Adrenal gland (tissue), 5 donors: ENCODE data around the gene CACNG6.

Experiments
- CTCF ChIP-seq, 6 experiments: fragments of 450-650 bp in 4 of 6; fragments of 200-600 bp in 2 of 6; sonication (generic) in 1 of 6; IDR thresholded peaks; 1 replicate in 5 of 6; 2 replicates in 1 of 6; pipeline versions ENCODE4 v1.5.1 to v1.8.0; 2016 to 2021; ENCODE audit warnings: antibody characterized with exemption in 6 of 6, mild to moderate bottlenecking in 2 of 6, moderate library complexity in 1 of 6
- POLR2A ChIP-seq, 2 donors: fragments of 450-650 bp; IDR thresholded peaks; one replicate each; pipeline ENCODE4 v1.6.1; 2017; ENCODE audit warnings: antibody characterized with exemption in 2 of 2, mild to moderate bottlenecking in 2 of 2, moderate library complexity in 1 of 2
- donor health status: DM: no; HTN: no; CAD: no.

DNA sequence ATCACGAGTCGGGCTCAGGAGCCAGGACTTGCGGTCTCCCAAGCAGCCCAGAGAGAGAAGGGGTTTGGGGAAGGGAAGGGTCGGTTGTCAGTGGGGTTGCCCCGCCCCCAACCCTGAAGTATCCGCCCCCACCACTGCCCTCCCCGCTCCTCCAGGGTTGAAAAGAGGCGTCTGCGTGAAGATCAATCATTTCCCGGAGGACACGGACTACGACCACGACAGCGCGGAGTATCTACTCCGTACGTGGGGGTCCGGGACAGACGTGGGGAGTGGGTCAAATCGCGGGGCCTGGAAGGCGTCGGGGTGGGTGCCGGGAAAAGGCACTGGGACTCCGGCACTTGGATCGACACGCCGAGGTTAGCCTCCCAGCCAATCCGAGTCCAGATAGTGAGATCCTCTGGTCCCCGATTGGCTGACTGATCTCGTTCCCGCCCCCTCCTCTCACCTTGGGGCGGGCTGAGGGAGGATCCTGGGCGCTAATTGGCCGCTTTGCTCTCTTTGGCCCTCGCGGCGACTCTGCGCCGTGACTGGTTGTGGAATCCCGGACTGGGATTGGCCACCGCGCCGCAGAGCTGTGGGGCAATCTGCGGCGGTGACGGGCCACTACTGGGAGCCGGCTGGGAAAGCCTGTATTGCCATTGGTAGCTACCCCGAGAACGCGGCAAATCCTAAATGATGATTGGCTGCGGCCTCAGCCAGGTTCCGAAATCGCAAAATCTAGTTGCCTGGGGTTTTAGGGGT lies 13.3 kb upstream of the CACNG6 start:
- TF ChIP-seq CTCF (IDR thresholded peaks at IDR 0.05), result no peak
- TF ChIP-seq POLR2A (IDR thresholded peaks at IDR 0.05), result no peak
